K562 (cell line): Measurements from ENCODE around the gene FLT1.

ENCODE experiments used
- BRD9 ChIP-seq: fragments of 450-650 bp; IDR thresholded peaks from 2 replicates; pipeline ENCODE4 v1.6.1; 2018; ENCODE audit warnings: low read depth; ENCODE audit not compliant: partially characterized antibody
- CHD2 ChIP-seq: IDR thresholded peaks from 2 replicates; pipeline ENCODE4 v1.6.1; 2011; ENCODE audit warnings: low read depth, low read length
- EHMT2 ChIP-seq: fragments of 450-650 bp; IDR thresholded peaks from 2 replicates; pipeline ENCODE4 v1.6.1; 2018; ENCODE audit warnings: antibody characterized with exemption
- FOXK2 ChIP-seq, 2 experiments: fragments of 450-650 bp; IDR thresholded peaks in 1 of 2; conservative IDR thresholded peaks in 1 of 2; 2 replicates each; pipeline ENCODE4 v1.6.1; 2016; ENCODE audit warnings: low read depth in 2 of 2, mild to moderate bottlenecking in 1 of 2
- HDAC2 ChIP-seq: fragments of 450-650 bp; IDR thresholded peaks from 2 replicates; pipeline ENCODE4 v1.6.1; 2016; ENCODE audit warnings: mild to moderate bottlenecking
- IRF2 ChIP-seq: sonication (generic); formaldehyde crosslinking; IDR thresholded peaks from 2 replicates; pipeline ENCODE4 v1.8.1; 2022; ENCODE audit warnings: mild to moderate bottlenecking, missing genetic modification reagents
- MCM7 ChIP-seq, 2 experiments: fragments of 450-650 bp; IDR thresholded peaks; 2 replicates each; pipeline ENCODE4 v1.6.1; 2016 to 2018
- SMC3 ChIP-seq: conservative IDR thresholded peaks from 2 replicates; pipeline ENCODE4 v1.6.1; 2011; ENCODE audit warnings: low read depth, low read length, improper control_type of control experiment; ENCODE audit not compliant: insufficient read depth
- ZBTB2 ChIP-seq: fragments of 450-650 bp; IDR thresholded peaks from 2 replicates; pipeline ENCODE4 v1.6.1; 2016; ENCODE audit warnings: antibody characterized with exemption
- TF ChIP-seq, protein P1 (sequence below), 3 experiments: IDR thresholded peaks in 2 of 3; conservative IDR thresholded peaks in 1 of 3; 2 replicates each; pipeline ENCODE4 v1.5.1; 2011 to 2012; ENCODE audit warnings: low read length in 3 of 3, mild to moderate bottlenecking in 3 of 3, control low read depth in 2 of 3, improper control_type of control experiment in 1 of 3, inconsistent platforms in 1 of 3, low read depth in 1 of 3, mixed read lengths in 1 of 3, moderate library complexity in 1 of 3; ENCODE audit not compliant: insufficient read depth in 2 of 3
- TF ChIP-seq, protein P2 (sequence below): sonication (generic); formaldehyde crosslinking; IDR thresholded peaks from 2 replicates; pipeline ENCODE4 v1.8.1; 2022; ENCODE audit warnings: missing genetic modification reagents

DNA sequence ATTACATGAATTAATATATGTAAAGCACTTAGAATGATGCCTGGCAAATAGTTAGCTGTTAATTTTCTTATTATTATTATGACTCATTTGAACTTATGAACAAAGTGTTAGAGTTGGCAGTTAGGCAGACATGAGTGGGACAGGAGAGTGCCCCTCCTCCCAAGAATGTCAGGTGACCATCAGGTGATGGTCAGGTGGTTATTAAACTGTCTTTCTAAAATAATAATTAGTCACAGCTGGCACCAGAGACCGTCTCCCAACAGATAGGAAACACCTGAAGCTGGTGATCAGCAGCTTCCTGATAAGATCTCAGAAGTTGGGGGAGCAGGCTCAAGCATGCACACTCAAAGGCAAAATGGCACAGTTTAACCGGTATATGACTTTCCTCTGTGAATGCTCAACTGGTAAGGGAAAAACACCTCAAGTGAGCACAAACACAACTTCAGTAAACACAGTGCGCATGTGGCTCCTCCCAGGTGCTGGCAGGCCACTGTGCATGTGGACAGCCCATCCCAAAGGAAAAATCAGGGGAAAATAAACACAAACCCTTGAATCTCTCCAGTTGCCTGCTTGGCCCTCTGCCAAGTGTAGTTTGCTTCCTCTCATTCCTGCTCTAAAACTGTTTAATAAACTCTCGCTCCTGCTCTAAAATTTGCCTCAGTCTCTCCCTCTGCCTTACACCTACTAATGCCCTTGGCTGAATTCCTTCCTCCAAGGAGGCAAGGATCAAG is 54.0 kb downstream of the FLT1 start:
- TF ChIP-seq, protein P1, sequence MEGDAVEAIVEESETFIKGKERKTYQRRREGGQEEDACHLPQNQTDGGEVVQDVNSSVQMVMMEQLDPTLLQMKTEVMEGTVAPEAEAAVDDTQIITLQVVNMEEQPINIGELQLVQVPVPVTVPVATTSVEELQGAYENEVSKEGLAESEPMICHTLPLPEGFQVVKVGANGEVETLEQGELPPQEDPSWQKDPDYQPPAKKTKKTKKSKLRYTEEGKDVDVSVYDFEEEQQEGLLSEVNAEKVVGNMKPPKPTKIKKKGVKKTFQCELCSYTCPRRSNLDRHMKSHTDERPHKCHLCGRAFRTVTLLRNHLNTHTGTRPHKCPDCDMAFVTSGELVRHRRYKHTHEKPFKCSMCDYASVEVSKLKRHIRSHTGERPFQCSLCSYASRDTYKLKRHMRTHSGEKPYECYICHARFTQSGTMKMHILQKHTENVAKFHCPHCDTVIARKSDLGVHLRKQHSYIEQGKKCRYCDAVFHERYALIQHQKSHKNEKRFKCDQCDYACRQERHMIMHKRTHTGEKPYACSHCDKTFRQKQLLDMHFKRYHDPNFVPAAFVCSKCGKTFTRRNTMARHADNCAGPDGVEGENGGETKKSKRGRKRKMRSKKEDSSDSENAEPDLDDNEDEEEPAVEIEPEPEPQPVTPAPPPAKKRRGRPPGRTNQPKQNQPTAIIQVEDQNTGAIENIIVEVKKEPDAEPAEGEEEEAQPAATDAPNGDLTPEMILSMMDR (IDR thresholded peaks at IDR 0.05 in 2 of 3, conservative IDR thresholded peaks at IDR 0.05 in 1 of 3; ENCODE audit: insufficient read depth in 2 of 3, low read depth in 1 of 3, low read length in 3 of 3): no peak
- no peak for TF ChIP-seq HDAC2
- TF ChIP-seq IRF2: no peak
- TF ChIP-seq, protein P2, sequence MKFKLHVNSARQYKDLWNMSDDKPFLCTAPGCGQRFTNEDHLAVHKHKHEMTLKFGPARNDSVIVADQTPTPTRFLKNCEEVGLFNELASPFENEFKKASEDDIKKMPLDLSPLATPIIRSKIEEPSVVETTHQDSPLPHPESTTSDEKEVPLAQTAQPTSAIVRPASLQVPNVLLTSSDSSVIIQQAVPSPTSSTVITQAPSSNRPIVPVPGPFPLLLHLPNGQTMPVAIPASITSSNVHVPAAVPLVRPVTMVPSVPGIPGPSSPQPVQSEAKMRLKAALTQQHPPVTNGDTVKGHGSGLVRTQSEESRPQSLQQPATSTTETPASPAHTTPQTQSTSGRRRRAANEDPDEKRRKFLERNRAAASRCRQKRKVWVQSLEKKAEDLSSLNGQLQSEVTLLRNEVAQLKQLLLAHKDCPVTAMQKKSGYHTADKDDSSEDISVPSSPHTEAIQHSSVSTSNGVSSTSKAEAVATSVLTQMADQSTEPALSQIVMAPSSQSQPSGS (CRISPR knock-in tag): no peak
- no peak for TF ChIP-seq BRD9
- no peak for TF ChIP-seq ZBTB2
- TF ChIP-seq MCM7 (IDR thresholded peaks at IDR 0.05): no peak
- TF ChIP-seq SMC3: no peak
- no peak for TF ChIP-seq EHMT2
- TF ChIP-seq FOXK2 (conservative IDR thresholded peaks at IDR 0.05 in 1 of 2, IDR thresholded peaks at IDR 0.05 in 1 of 2; ENCODE audit: low read depth in 2 of 2): no peak
- no peak for TF ChIP-seq CHD2
